NCI-H460 (cell line): ENCODE measurements around the gene APOL4. TPM values are rescaled to one million over a fixed set of nuclear protein-coding genes. Genes with fewer than 3 reads are reported as not detected.
A peak's percentile ranks its signal among the peaks of the same experiment; 100 is the strongest.
"Not testable (repeated sequence)": the region's sequence is repeated elsewhere in the genome, so short reads cannot be mapped to it uniquely, and the experiment has no call there.

ENCODE experiments used
- DNase-seq: peaks from one replicate; pipeline ENCODE4 v3.0.0-alpha.2; 2016; ENCODE audit warnings: low read depth; ENCODE audit errors: extremely low read depth
- polyA plus RNA-seq: library from polyadenylated mRNA; depleted of rRNA; stranded (reverse); fragments of >200 nt; gene quantifications from 2 replicates; pipeline ENCODE4 v1.2.3, GENCODE V29; 2014; cell fraction: nucleus; rRNA removed
- total RNA-seq: library from RNA; depleted of rRNA; stranded (reverse); fragments of >200 nt; shearing (Covaris generic); gene quantifications from 2 replicates; pipeline ENCODE4 v1.2.3, GENCODE V29; 2014; rRNA removed

The APOL4 gene
- total RNA-seq = not detected in 2 replicates
- polyA plus RNA-seq = not detected in 2 replicates

GRCh38 chr22:36201630-36202319 lies at the start of gene APOL4:
TSS of gene APOL4 (minus strand) at chr22:36201809. CDS start at chr22:36201734, 75 bp downstream.
- DNase-seq = no peak

- not testable (repeated sequence) for DNase-seq
Measured at GRCh38 chr22:36250292-36250960, 48.8 kb upstream of the APOL4 start.

- no peak for DNase-seq
Measured at GRCh38 chr22:36249160-36249559, 47.6 kb upstream of the APOL4 start.

- no peak for DNase-seq
Measured at GRCh38 chr22:36247955-36248354, 46.3 kb upstream of the APOL4 start.

- DNase-seq = no peak
Measured at GRCh38 chr22:36246718-36247117, 45.1 kb upstream of the APOL4 start.

- no peak for DNase-seq
Measured at GRCh38 chr22:36245805-36246356, 44.3 kb upstream of the APOL4 start.

- no peak for DNase-seq
Measured at GRCh38 chr22:36244522-36245391, 43.1 kb upstream of the APOL4 start.

- no peak for DNase-seq
Measured at GRCh38 chr22:36243986-36244385, 42.4 kb upstream of the APOL4 start.

- peak; percentile 81 for DNase-seq
Measured at GRCh38 chr22:36239401-36240171, 38.0 kb upstream of the APOL4 start, which contains the start of gene APOL2. TSS of gene APOL2 (minus strand) at chr22:36239527. CDS start at chr22:36233162, 6,365 bp downstream.

GRCh38 chr22:36239150-36239400 lies 37.5 kb upstream of the APOL4 start:
- no peak for DNase-seq

- DNase-seq = no peak
Measured at GRCh38 chr22:36238373-36239149, 37.0 kb upstream of the APOL4 start.

- DNase-seq = no peak
Measured at GRCh38 chr22:36237462-36238372, 36.1 kb upstream of the APOL4 start.

GRCh38 chr22:36236388-36237319 lies 35.0 kb upstream of the APOL4 start:
- DNase-seq = no peak

GRCh38 chr22:36235585-36235984 lies 34.0 kb upstream of the APOL4 start:
- DNase-seq = no peak

- no peak for DNase-seq
Measured at GRCh38 chr22:36234919-36235318, 33.3 kb upstream of the APOL4 start.

GRCh38 chr22:36234213-36234612 lies 32.6 kb upstream of the APOL4 start:
- no peak for DNase-seq

GRCh38 chr22:36233796-36234195 lies 32.2 kb upstream of the APOL4 start:
- no peak for DNase-seq
